ENCODE measurements around the gene PLD3.

The PLD3 gene

DNA sequence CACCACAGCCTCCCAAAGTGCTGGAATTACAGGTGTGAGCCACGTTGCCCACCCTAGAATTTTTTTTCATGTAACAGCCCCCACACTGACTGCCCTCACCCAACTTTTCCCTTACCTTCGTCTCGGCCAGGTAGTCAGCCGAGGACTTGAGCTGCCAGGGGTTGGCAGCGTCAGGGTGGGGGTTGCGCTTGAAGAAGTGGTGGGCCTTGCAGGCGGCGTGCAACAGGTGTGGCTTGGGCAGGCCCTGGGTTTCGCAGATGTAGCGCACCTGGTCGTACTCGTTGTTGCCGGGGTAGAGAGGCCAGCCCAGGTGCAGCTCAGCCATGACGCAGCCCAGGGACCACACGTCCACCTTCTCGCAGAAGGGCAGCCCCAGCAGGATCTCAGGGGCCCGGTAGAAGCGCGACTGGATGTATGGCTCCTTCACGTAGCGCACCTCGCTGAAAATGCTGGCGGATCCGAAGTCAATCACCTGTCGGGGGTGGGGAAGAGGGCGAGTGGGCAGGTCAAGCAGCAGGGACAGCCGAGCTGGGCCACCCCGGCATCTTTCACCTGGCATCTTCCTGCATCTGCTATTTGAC, 35.3 kb downstream of the PLD3 start:
- TF ChIP-seq SIN3A (IDR thresholded peaks at IDR 0.05; ENCODE audit: borderline replicate concordance, insufficient read depth, low read length) (no peak), TAF1 (IDR thresholded peaks at IDR 0.05; ENCODE audit: borderline replicate concordance, insufficient read depth, low read length) (no peak), POLR2AphosphoS5 (IDR thresholded peaks at IDR 0.05; ENCODE audit: low read depth, low read length) (no peak), FOXP2 (optimal IDR thresholded peaks at IDR 0.05; ENCODE audit: borderline replicate concordance, extremely low read depth, extremely low read length, insufficient read depth) (no peak)
- TF ChIP-seq, protein P1, sequence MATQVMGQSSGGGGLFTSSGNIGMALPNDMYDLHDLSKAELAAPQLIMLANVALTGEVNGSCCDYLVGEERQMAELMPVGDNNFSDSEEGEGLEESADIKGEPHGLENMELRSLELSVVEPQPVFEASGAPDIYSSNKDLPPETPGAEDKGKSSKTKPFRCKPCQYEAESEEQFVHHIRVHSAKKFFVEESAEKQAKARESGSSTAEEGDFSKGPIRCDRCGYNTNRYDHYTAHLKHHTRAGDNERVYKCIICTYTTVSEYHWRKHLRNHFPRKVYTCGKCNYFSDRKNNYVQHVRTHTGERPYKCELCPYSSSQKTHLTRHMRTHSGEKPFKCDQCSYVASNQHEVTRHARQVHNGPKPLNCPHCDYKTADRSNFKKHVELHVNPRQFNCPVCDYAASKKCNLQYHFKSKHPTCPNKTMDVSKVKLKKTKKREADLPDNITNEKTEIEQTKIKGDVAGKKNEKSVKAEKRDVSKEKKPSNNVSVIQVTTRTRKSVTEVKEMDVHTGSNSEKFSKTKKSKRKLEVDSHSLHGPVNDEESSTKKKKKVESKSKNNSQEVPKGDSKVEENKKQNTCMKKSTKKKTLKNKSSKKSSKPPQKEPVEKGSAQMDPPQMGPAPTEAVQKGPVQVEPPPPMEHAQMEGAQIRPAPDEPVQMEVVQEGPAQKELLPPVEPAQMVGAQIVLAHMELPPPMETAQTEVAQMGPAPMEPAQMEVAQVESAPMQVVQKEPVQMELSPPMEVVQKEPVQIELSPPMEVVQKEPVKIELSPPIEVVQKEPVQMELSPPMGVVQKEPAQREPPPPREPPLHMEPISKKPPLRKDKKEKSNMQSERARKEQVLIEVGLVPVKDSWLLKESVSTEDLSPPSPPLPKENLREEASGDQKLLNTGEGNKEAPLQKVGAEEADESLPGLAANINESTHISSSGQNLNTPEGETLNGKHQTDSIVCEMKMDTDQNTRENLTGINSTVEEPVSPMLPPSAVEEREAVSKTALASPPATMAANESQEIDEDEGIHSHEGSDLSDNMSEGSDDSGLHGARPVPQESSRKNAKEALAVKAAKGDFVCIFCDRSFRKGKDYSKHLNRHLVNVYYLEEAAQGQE (IDR thresholded peaks at IDR 0.05; ENCODE audit: insufficient read depth in 1 of 2, low read depth in 2 of 2, low read length in 2 of 2): no peak

DNA sequence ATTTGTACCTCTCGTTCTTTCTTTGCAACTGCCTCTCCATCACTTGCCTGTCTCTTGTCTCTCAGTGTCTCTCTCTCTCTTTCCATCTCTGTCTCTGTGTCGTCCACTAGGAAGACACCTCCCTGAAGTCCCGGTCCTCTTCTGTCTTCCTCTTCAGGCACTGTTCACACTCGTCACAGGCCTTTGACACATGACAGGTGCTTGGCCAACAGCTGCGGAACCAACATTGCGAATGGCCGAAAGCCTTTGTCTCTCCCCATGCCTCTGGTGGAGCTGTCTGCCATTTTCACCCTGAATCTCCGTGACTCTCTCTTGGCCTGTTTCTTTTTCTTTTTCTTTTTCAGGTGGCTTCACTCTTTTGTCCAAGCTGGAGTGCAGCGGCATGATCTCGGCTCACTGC, 38.7 kb downstream of the PLD3 start:
- TF ChIP-seq POLR2AphosphoS5 (IDR thresholded peaks at IDR 0.05; ENCODE audit: low read depth, low read length) (no peak), FOXP2 (optimal IDR thresholded peaks at IDR 0.05; ENCODE audit: borderline replicate concordance, extremely low read depth, extremely low read length, insufficient read depth) (no peak), SIN3A (IDR thresholded peaks at IDR 0.05; ENCODE audit: borderline replicate concordance, insufficient read depth, low read length) (no peak), TAF1 (IDR thresholded peaks at IDR 0.05; ENCODE audit: borderline replicate concordance, insufficient read depth, low read length) (no peak)
- TF ChIP-seq, protein P1 (IDR thresholded peaks at IDR 0.05; ENCODE audit: insufficient read depth in 1 of 2, low read depth in 2 of 2, low read length in 2 of 2): no peak

DNA sequence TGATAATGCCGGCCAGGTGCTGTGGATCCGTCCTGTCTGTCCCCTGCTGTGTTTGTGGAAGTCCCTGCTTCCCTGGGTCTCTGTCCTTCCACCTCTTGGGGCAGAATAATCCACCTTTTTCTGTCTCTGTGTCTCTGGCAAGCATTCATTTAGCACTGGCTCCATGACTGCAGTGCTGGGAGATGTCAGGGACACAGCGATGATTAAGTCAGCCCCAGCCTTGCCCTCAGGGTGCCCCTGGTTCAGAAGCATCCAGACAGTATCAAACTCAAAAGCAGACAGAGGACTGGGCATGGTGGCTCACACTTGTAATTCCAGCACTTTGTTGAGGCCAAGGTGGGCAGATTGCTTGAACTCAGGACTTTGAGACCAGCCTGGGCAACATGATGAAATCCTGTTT, 40.0 kb downstream of the PLD3 start:
- no peak for TF ChIP-seq TAF1 (IDR thresholded peaks at IDR 0.05; ENCODE audit: borderline replicate concordance, insufficient read depth, low read length)
- no peak for TF ChIP-seq SIN3A (IDR thresholded peaks at IDR 0.05; ENCODE audit: borderline replicate concordance, insufficient read depth, low read length)
- no peak for TF ChIP-seq POLR2AphosphoS5 (IDR thresholded peaks at IDR 0.05; ENCODE audit: low read depth, low read length)
- TF ChIP-seq FOXP2 (optimal IDR thresholded peaks at IDR 0.05; ENCODE audit: borderline replicate concordance, extremely low read depth, extremely low read length, insufficient read depth): no peak

DNA sequence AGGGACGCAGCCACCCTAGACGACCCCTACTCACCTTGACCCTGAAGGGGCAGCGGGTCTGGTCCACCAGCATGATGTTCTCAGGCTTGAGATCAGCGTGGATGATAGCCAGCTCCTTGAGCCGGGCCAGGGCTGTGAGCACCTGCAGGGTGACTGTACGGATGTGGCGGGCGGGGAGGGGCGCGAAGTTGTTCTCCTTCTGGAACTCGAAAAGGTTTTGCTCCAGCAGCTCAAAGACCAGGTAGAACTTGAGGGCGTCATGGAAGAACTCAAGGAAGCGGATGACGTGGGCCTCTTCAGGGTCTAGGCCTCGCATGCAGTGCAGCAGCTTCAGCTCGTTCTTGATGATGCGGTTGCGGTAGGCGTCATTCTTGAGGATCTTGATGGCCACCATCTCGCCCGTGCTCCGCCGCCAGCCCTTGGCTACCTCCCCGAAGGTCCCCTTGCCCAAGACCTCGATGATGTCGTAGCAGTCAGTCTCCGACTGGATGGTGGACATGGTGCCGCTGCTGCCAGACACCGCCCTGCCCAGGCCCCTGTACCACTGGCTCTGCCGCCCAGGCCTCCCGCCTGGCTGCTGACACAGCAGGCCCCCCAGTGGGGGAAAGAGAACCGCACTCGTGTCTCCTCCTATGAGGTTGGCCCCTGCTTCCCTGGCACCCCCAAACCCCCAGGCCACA, 41.0 kb downstream of the PLD3 start:
- no peak for TF ChIP-seq TAF1 (IDR thresholded peaks at IDR 0.05; ENCODE audit: borderline replicate concordance, insufficient read depth, low read length)
- TF ChIP-seq POLR2AphosphoS5 (IDR thresholded peaks at IDR 0.05; ENCODE audit: low read depth, low read length): no peak
- TF ChIP-seq SIN3A (IDR thresholded peaks at IDR 0.05; ENCODE audit: borderline replicate concordance, insufficient read depth, low read length): no peak
- TF ChIP-seq, protein P1 (IDR thresholded peaks at IDR 0.05; ENCODE audit: insufficient read depth in 1 of 2, low read depth in 2 of 2, low read length in 2 of 2): no peak
- TF ChIP-seq FOXP2 (optimal IDR thresholded peaks at IDR 0.05; ENCODE audit: borderline replicate concordance, extremely low read depth, extremely low read length, insufficient read depth): no peak

DNA sequence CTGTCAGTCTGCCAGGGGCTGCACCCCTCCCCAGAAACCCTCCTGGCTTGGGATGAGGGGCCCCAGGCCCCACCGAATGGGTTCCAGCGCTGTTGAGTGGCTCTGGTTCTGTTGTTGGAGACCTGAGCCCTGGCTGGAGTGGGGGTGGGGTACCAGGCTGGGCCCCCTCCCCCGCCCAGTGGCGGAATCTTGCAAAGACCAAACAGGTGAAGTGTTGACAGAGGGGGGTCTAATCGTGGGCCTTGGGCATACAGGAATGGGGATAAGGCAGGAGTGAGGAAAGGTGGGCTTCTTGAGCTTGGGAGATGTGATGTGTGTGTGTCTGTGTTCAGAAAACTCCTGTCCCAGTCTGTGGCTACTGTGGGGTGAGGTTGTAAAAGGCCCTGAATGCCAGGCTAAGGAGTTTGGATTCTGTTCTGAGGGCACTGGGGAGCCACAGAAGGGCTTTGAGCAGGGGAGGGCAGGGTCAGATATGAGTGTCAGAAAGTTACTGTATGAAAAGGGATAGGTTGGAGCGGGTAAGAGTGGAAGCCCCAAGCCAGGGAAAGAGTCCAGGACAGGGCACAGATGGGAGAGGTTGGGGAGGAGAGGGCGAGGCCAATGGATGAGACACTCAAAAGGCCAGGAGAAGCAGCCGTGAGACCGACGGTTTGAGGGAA, 41.7 kb downstream of the PLD3 start, which contains the start of gene HIPK4:
HIPK4 (minus strand) TSS at position 98 of the 659 bp plus-strand sequence. CDS start 279 bp downstream, outside the sequence.
- TF ChIP-seq TAF1 (IDR thresholded peaks at IDR 0.05; ENCODE audit: borderline replicate concordance, insufficient read depth, low read length) (no peak), SIN3A (IDR thresholded peaks at IDR 0.05; ENCODE audit: borderline replicate concordance, insufficient read depth, low read length) (no peak), FOXP2 (optimal IDR thresholded peaks at IDR 0.05; ENCODE audit: borderline replicate concordance, extremely low read depth, extremely low read length, insufficient read depth) (no peak), POLR2AphosphoS5 (IDR thresholded peaks at IDR 0.05; ENCODE audit: low read depth, low read length) (no peak)
- TF ChIP-seq, protein P1 (IDR thresholded peaks at IDR 0.05; ENCODE audit: insufficient read depth in 1 of 2, low read depth in 2 of 2, low read length in 2 of 2): no peak

Measured in PFSK-1 (cell line).